CD4-positive, alpha-beta T cell treated with Interferon alpha-2 for 1 hour (primary cell): ENCODE measurements around the gene CPNE9.

Source experiments
- DNase-seq, 2 donors: peaks; one replicate each; pipeline ENCODE4 v3.0.0-alpha.2; 2020 to 2022

Gene CPNE9

GRCh38 chr3:9687514-9687913 lies 16.1 kb upstream of the CPNE9 start:
- no peak for DNase-seq

GRCh38 chr3:9688961-9689360 lies 14.7 kb upstream of the CPNE9 start:
- DNase-seq, result no peak

GRCh38 chr3:9689757-9690156 lies 13.9 kb upstream of the CPNE9 start:
- no peak for DNase-seq

GRCh38 chr3:9690451-9691450 lies 12.9 kb upstream of the CPNE9 start:
- no peak for DNase-seq

GRCh38 chr3:9691636-9692035 lies 12.0 kb upstream of the CPNE9 start:
- DNase-seq, result no peak

- DNase-seq, result no peak
Observed at GRCh38 chr3:9692416-9692815, 11.2 kb upstream of the CPNE9 start.

GRCh38 chr3:9695345-9695744 lies 8.3 kb upstream of the CPNE9 start:
- DNase-seq, result no peak

- DNase-seq, result no peak
Observed at GRCh38 chr3:9695746-9696145, 7.9 kb upstream of the CPNE9 start.

- no peak for DNase-seq
Observed at GRCh38 chr3:9696480-9697220, 7.0 kb upstream of the CPNE9 start.

- DNase-seq, result no peak
Observed at GRCh38 chr3:9697892-9698291, 5.7 kb upstream of the CPNE9 start.

- no peak for DNase-seq
Observed at GRCh38 chr3:9698293-9698692, 5.3 kb upstream of the CPNE9 start.

GRCh38 chr3:9700536-9700935 lies 3.1 kb upstream of the CPNE9 start:
- DNase-seq, result no peak

- DNase-seq, result no peak
Observed at GRCh38 chr3:9701006-9701405, 2.6 kb upstream of the CPNE9 start.

- no peak for DNase-seq
Observed at GRCh38 chr3:9701711-9702110, 1.9 kb upstream of the CPNE9 start.

- no peak for DNase-seq
Observed at GRCh38 chr3:9703240-9703639, 393 bp upstream of the CPNE9 start.

- peak in 1 of 2 donors; percentile 20 for DNase-seq
Observed at GRCh38 chr3:9704347-9705322, 1.0 kb downstream of the CPNE9 start.

- no peak for DNase-seq
Observed at GRCh38 chr3:9710174-9710739, 6.6 kb downstream of the CPNE9 start.

GRCh38 chr3:9712415-9712814 lies 8.8 kb downstream of the CPNE9 start:
- DNase-seq, result no peak

- DNase-seq, result no peak
Observed at GRCh38 chr3:9713142-9713541, 9.5 kb downstream of the CPNE9 start.

GRCh38 chr3:9715136-9715535 lies 11.5 kb downstream of the CPNE9 start:
- no peak for DNase-seq

GRCh38 chr3:9715764-9716437 lies 12.3 kb downstream of the CPNE9 start:
- peak; percentile 49 to 59 for DNase-seq
